Mesenchymal stem cell (in vitro differentiated cells and primary cell): ENCODE results near the gene ANTXRL.
"Not testable (repeated sequence)": the region's sequence is repeated elsewhere in the genome, so short reads cannot be mapped to it uniquely, and the experiment has no call there.

Experiments
- DNase-seq: peaks from one replicate; pipeline ENCODE4 v3.0.0-alpha.2; 2013
- H2AFZ ChIP-seq: one replicate; pipeline ENCODE4 v1.6.1; 2013; ENCODE audit warnings: low read depth, mild to moderate bottlenecking, control low read depth, inconsistent platforms, low read length, moderate library complexity
- H2AK5ac ChIP-seq: 2 replicates; pipeline ENCODE4 v1.6.1; 2013; ENCODE audit warnings: low read length, moderate library complexity, mild to moderate bottlenecking, inconsistent platforms; ENCODE audit not compliant: severe bottlenecking
- H2BK120ac ChIP-seq: one replicate; pipeline ENCODE4 v1.6.1; 2013; ENCODE audit warnings: low read depth, mild to moderate bottlenecking, inconsistent platforms, low read length, moderate library complexity
- H2BK12ac ChIP-seq, 2 experiments: one replicate each; pipeline ENCODE4 v1.6.1; 2013; ENCODE audit warnings: inconsistent platforms in 2 of 2, low read length in 2 of 2, mild to moderate bottlenecking in 2 of 2, moderate library complexity in 2 of 2, control low read depth in 1 of 2
- H2BK15ac ChIP-seq: one replicate; pipeline ENCODE4 v1.6.1; 2013; ENCODE audit warnings: mild to moderate bottlenecking, low read depth, inconsistent platforms; ENCODE audit not compliant: poor library complexity, severe bottlenecking
- H2BK5ac ChIP-seq: 2 replicates; pipeline ENCODE4 v1.6.1; 2013; ENCODE audit warnings: low read depth, mild to moderate bottlenecking, low read length, control low read depth, inconsistent platforms; ENCODE audit not compliant: poor library complexity, severe bottlenecking
- H3K14ac ChIP-seq, 2 experiments: one replicate each; pipeline ENCODE4 v1.6.1; 2013; ENCODE audit warnings: inconsistent platforms in 2 of 2, low read length in 2 of 2, control low read depth in 1 of 2, mild to moderate bottlenecking in 1 of 2, moderate library complexity in 1 of 2
- H3K18ac ChIP-seq, 2 experiments: one replicate each; pipeline ENCODE4 v1.6.1; 2013; ENCODE audit warnings: inconsistent platforms in 2 of 2, low read length in 2 of 2, control low read depth in 1 of 2, low read depth in 1 of 2, mild to moderate bottlenecking in 1 of 2
- H3K23ac ChIP-seq, 2 experiments: one replicate each; pipeline ENCODE4 v1.6.1; 2013; ENCODE audit warnings: inconsistent platforms in 2 of 2, low read length in 2 of 2, mild to moderate bottlenecking in 2 of 2, moderate library complexity in 2 of 2, control low read depth in 1 of 2
- H3K27ac ChIP-seq: 2 replicates; pipeline ENCODE4 v1.5.1; 2013; ENCODE audit warnings: mild to moderate bottlenecking, moderate library complexity, low read length, control low read depth, inconsistent platforms; ENCODE audit not compliant: poor library complexity, severe bottlenecking
- H3K27me3 ChIP-seq, 2 experiments: 2 replicates each; pipeline versions ENCODE4 v1.6.1 to v1.7.0; 2013; ENCODE audit warnings: low read length in 2 of 2, mild to moderate bottlenecking in 2 of 2, moderate library complexity in 2 of 2, control low read depth in 1 of 2, inconsistent platforms in 1 of 2; ENCODE audit not compliant: control insufficient read depth in 1 of 2, insufficient read depth in 1 of 2
- H3K36me3 ChIP-seq, 2 experiments: 2 replicates each; pipeline versions ENCODE4 v1.6.1 to v1.7.0; 2013; ENCODE audit warnings: low read length in 2 of 2, control low read depth in 1 of 2, inconsistent platforms in 1 of 2, low read depth in 1 of 2, mild to moderate bottlenecking in 1 of 2; ENCODE audit not compliant: insufficient read depth in 2 of 2, control insufficient read depth in 1 of 2
- H3K4ac ChIP-seq, 2 experiments: one replicate each; pipeline ENCODE4 v1.6.1; 2013; ENCODE audit warnings: inconsistent platforms in 2 of 2, low read length in 2 of 2, mild to moderate bottlenecking in 2 of 2, moderate library complexity in 2 of 2, control low read depth in 1 of 2, low read depth in 1 of 2
- H3K4me1 ChIP-seq: 2 replicates; pipeline ENCODE4 v1.6.1; 2013; ENCODE audit warnings: low read depth, low read length, control low read depth; ENCODE audit not compliant: control insufficient read depth, insufficient read depth
- H3K4me2 ChIP-seq: 2 replicates; pipeline ENCODE4 v1.6.1; 2013; ENCODE audit warnings: low read length, mild to moderate bottlenecking, inconsistent platforms; ENCODE audit not compliant: poor library complexity, severe bottlenecking
- H3K4me3 ChIP-seq, 2 experiments: 2 replicates each; pipeline versions ENCODE4 v1.5.1 to v1.7.0; 2013; ENCODE audit warnings: low read length in 2 of 2, mild to moderate bottlenecking in 2 of 2, control low read depth in 1 of 2, low read depth in 1 of 2; ENCODE audit not compliant: insufficient read depth in 1 of 2
- H3K79me1 ChIP-seq: replicated peaks from 2 replicates; pipeline ENCODE4 v1.6.1; 2013; ENCODE audit warnings: mild to moderate bottlenecking, control low read depth, low read length, inconsistent platforms; ENCODE audit not compliant: poor library complexity, severe bottlenecking
- H3K9ac ChIP-seq: 2 replicates; pipeline ENCODE4 v1.7.0; 2013; ENCODE audit warnings: mild to moderate bottlenecking, low read length, moderate library complexity
- H3K9me3 ChIP-seq: 2 replicates; pipeline ENCODE4 v1.7.0; 2013; ENCODE audit warnings: mild to moderate bottlenecking, low read length; ENCODE audit not compliant: control insufficient read depth
- H4K8ac ChIP-seq: one replicate; pipeline ENCODE4 v1.6.1; 2013; ENCODE audit warnings: inconsistent platforms, mild to moderate bottlenecking, low read length, moderate library complexity
- H4K91ac ChIP-seq: one replicate; pipeline ENCODE4 v1.6.1; 2013; ENCODE audit warnings: mild to moderate bottlenecking, low read length, inconsistent platforms
- whole genome bisulfite sequencing: methylation state at CpG from one replicate; pipeline ENCODE4 v1.1.7; 2013; ENCODE audit warnings: mixed read lengths; 5-methylcytosine and 5-hydroxymethylcytosine counted together

ANTXRL gene

GRCh38 chr10:46299536-46300369 is 13.0 kb downstream of the ANTXRL start:
- H3K4ac ChIP-seq: no peak overlapping the region
- no peak overlapping the region for H3K4me3 ChIP-seq
- H3K14ac ChIP-seq: peak overlapping the region in 1 of 2 experiments; percentile 12
- H3K27ac ChIP-seq: no peak overlapping the region
- no peak overlapping the region for H4K91ac ChIP-seq
- H2BK5ac ChIP-seq: no peak overlapping the region
- H3K9me3 ChIP-seq: no peaks in the 10 kb centered on the region
- H2BK15ac ChIP-seq: no peak overlapping the region
- no peak overlapping the region for H3K23ac ChIP-seq
- no peak overlapping the region for H4K8ac ChIP-seq
- H3K9ac ChIP-seq: no peak overlapping the region
- no peaks in the 10 kb centered on the region for H3K79me1 ChIP-seq
- no peak overlapping the region for H3K18ac ChIP-seq
- no peak overlapping the region for H2AFZ ChIP-seq
- no peaks in the 10 kb centered on the region for H3K4me1 ChIP-seq
- 70% methylated on average over 20 of the region's 20 CpGs for WGBS
- no peak overlapping the region for H2BK12ac ChIP-seq
- H3K36me3 ChIP-seq: no peaks in the 10 kb centered on the region
- no peak overlapping the region for H2AK5ac ChIP-seq
- no peak overlapping the region for H2BK120ac ChIP-seq
- H3K4me2 ChIP-seq: no peak overlapping the region
- peaks cover 18 to 28% of the 10 kb centered on the region in 2 experiments for H3K27me3 ChIP-seq
- DNase-seq: no peak

DNA sequence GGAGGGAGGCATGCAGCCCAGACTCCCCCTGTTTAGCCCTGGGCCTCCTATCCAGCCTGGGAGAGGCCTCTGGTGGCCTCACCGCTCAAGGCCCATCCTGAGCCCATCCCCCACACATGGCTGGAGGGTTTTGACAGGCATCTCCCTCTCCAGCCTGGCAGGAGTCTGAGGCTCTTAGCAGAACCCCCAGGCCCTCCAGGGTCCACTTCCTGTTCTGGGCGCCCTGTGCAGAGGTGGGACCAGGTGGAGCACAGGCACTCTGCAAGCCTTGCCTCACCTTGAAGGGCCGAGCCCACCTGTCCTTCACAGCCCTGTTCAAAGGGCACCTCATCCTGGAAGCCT is 13.5 kb downstream of the ANTXRL start:
- Histone ChIP-seq H3K14ac (peak overlapping the region in 1 of 2 experiments; percentile 12), H3K27me3 (peaks cover 18 to 33% of the 10 kb centered on the region in 2 experiments)
- not testable (repeated sequence) for H2BK12ac ChIP-seq, H2AFZ ChIP-seq, H3K4me1 ChIP-seq, H4K8ac ChIP-seq, H2BK15ac ChIP-seq, H3K9me3 ChIP-seq, H2BK5ac ChIP-seq, DNase-seq, H2AK5ac ChIP-seq, H3K23ac ChIP-seq, H2BK120ac ChIP-seq, H3K9ac ChIP-seq, H3K4me2 ChIP-seq, H3K27ac ChIP-seq, H4K91ac ChIP-seq, H3K18ac ChIP-seq, H3K36me3 ChIP-seq, H3K4me3 ChIP-seq, H3K79me1 ChIP-seq, H3K4ac ChIP-seq
- 51% methylated on average over 3 of the region's 3 CpGs for WGBS

GRCh38 chr10:46301056-46301645 is 14.4 kb downstream of the ANTXRL start:
- H2BK5ac ChIP-seq: no peak overlapping the region
- no peak overlapping the region for H2BK120ac ChIP-seq
- H2AFZ ChIP-seq: no peak overlapping the region
- no peak overlapping the region for H2AK5ac ChIP-seq
- no peak overlapping the region for H3K4me3 ChIP-seq
- H3K4me2 ChIP-seq: no peak overlapping the region
- peaks cover 18 to 35% of the 10 kb centered on the region in 2 experiments for H3K27me3 ChIP-seq
- no peak overlapping the region for H4K91ac ChIP-seq
- H3K27ac ChIP-seq: no peak overlapping the region
- H3K9me3 ChIP-seq: no peaks in the 10 kb centered on the region
- WGBS: 89% methylated on average over 5 of the region's 5 CpGs
- peak overlapping the region in 1 of 2 experiments; percentile 57 for H3K4ac ChIP-seq
- no peaks in the 10 kb centered on the region for H3K4me1 ChIP-seq
- H3K9ac ChIP-seq: no peak overlapping the region
- H3K18ac ChIP-seq: no peak overlapping the region
- no peak overlapping the region for H2BK15ac ChIP-seq
- H3K14ac ChIP-seq: no peak overlapping the region
- DNase-seq: no peak
- no peak overlapping the region for H2BK12ac ChIP-seq
- H4K8ac ChIP-seq: no peak overlapping the region
- H3K36me3 ChIP-seq: no peaks in the 10 kb centered on the region
- H3K79me1 ChIP-seq: no peaks in the 10 kb centered on the region
- H3K23ac ChIP-seq: no peak overlapping the region

- WGBS: 80% methylated on average over 13 of the region's 13 CpGs
These were observed 15.1 kb downstream of the ANTXRL start for GRCh38 chr10:46301721-46302479.

More at GRCh38 chr10:46301721-46302479, 15.1 kb downstream of the ANTXRL start:
- H3K4ac ChIP-seq: no peak overlapping the region
- no peak overlapping the region for H2BK12ac ChIP-seq
- H3K36me3 ChIP-seq: no peaks in the 10 kb centered on the region
- H3K14ac ChIP-seq: no peak overlapping the region
- H3K4me2 ChIP-seq: no peak overlapping the region
- no peak for DNase-seq
- no peak overlapping the region for H3K27ac ChIP-seq
- H3K79me1 ChIP-seq: no peaks in the 10 kb centered on the region
- H3K23ac ChIP-seq: no peak overlapping the region
- H3K9ac ChIP-seq: no peak overlapping the region
- no peak overlapping the region for H2BK5ac ChIP-seq
- no peak overlapping the region for H2AFZ ChIP-seq
- H3K9me3 ChIP-seq: no peaks in the 10 kb centered on the region
- no peak overlapping the region for H3K18ac ChIP-seq
- H4K8ac ChIP-seq: no peak overlapping the region
- H3K4me1 ChIP-seq: no peaks in the 10 kb centered on the region
- no peak overlapping the region for H2BK15ac ChIP-seq
- H2BK120ac ChIP-seq: no peak overlapping the region
- no peak overlapping the region for H2AK5ac ChIP-seq
- H4K91ac ChIP-seq: peak overlapping the region; percentile 11
- H3K4me3 ChIP-seq: no peak overlapping the region
- peaks cover 18 to 42% of the 10 kb centered on the region in 2 experiments for H3K27me3 ChIP-seq
